HepG2 (cell line): ENCODE results near the gene APPBP2. TPM values are rescaled to one million over a fixed set of nuclear protein-coding genes. Genes with fewer than 3 reads are reported as not detected.
A peak's percentile ranks its signal among the peaks of the same experiment; 100 is the strongest.

Source experiments
- ATAC-seq: fragments of 200-7000 bp; cut with Tn5 transposase; 3 replicates; pipeline ENCODE4 v1.9.1; 2020; ENCODE audit warnings: mild to moderate bottlenecking, moderate library complexity
- Bru-seq: library from RNA; stranded (reverse); fragments of 400-500 nt; gene quantifications from one replicate; lab custom pipeline; 2021; lab: Mats Ljungman, UMichigan
- BruChase-seq, 2 experiments: library from RNA; stranded (reverse); fragments of 400-500 nt; gene quantifications; one replicate each; lab custom pipeline; 2021; lab: Mats Ljungman, UMichigan
- BruUV-seq: library from RNA; stranded (reverse); fragments of 400-500 nt; replicated peaks from 2 replicates; lab custom pipeline; 2021; lab: Mats Ljungman, UMichigan
- CTCF ChIA-PET: fragments of 300-600 bp; formaldehyde crosslinking; extraction: SDS; loops from one replicate; lab custom pipeline; 2021; ENCODE audit warnings: low total read pairs, inconsistent platforms, low intra/inter-chr PET ratio; lab: Yijun Ruan, JAX
- POLR2A ChIA-PET: fragments of 350-600 bp; sonication (Branson Sonifier 250); formaldehyde crosslinking; loops from one replicate; lab custom pipeline; 2020; ENCODE audit warnings: antibody characterized with exemption, inconsistent platforms; lab: Yijun Ruan, JAX
- DNase-seq: peaks from one replicate; pipeline ENCODE4 v3.0.0-alpha.2; 2015; ENCODE audit warnings: low spot score
- FAIRE-seq: peaks from 3 replicates; lab custom pipeline; 2011; peaks lifted over from hg19 to GRCh38; lab: Jason Lieb, UNC
- H2AFZ ChIP-seq: one replicate; pipeline ENCODE4 v1.6.1; 2011; ENCODE audit warnings: low read length, inconsistent platforms
- H3K27ac ChIP-seq: fragments of 300-600 bp; 3 replicates; pipeline ENCODE4 v1.8.0; 2011; ENCODE audit warnings: mixed run types, mild to moderate bottlenecking, mixed read lengths, low read length, inconsistent platforms; ENCODE audit not compliant: insufficient read depth; ENCODE audit errors: extremely low read length
- H3K27me3 ChIP-seq, 2 experiments: fragments of 200-600 bp in 1 of 2; 2 replicates in 1 of 2; 3 replicates in 1 of 2; pipeline versions ENCODE4 v1.6.0 to v1.8.0; 2011; ENCODE audit warnings: low read length in 2 of 2, mild to moderate bottlenecking in 2 of 2, moderate library complexity in 2 of 2, inconsistent platforms in 1 of 2; ENCODE audit not compliant: insufficient read depth in 2 of 2, control insufficient read depth in 1 of 2
- H3K36me3 ChIP-seq, 2 experiments: fragments of 200-600 bp in 1 of 2; replicated peaks in 1 of 2; 2 replicates in 1 of 2; 3 replicates in 1 of 2; pipeline versions ENCODE4 v1.5.1 to v1.8.0; 2011; ENCODE audit warnings: low read length in 2 of 2, inconsistent platforms in 1 of 2; ENCODE audit not compliant: insufficient read depth in 2 of 2, control insufficient read depth in 1 of 2
- H3K4me1 ChIP-seq: 2 replicates; pipeline ENCODE4 v1.5.1; 2012; ENCODE audit warnings: low read length, inconsistent platforms; ENCODE audit not compliant: insufficient read depth
- H3K4me2 ChIP-seq: 2 replicates; pipeline ENCODE4 v1.6.0; 2011; ENCODE audit warnings: low read depth, low read length, inconsistent platforms
- H3K4me3 ChIP-seq, 3 experiments: fragments of 200-600 bp in 1 of 3; sonication (generic), shearing (Covaris generic) in 1 of 3; replicated peaks in 1 of 3; 2 replicates each; pipeline ENCODE4 v1.5.1; 2011 to 2016; ENCODE audit warnings: low read length in 3 of 3, inconsistent platforms in 2 of 3, low read depth in 2 of 3, mild to moderate bottlenecking in 2 of 3, control low read depth in 1 of 3, mixed read lengths in 1 of 3; ENCODE audit not compliant: insufficient read depth in 1 of 3
- H3K79me2 ChIP-seq: one replicate; pipeline ENCODE4 v1.6.1; 2011; ENCODE audit warnings: low read length, inconsistent platforms; ENCODE audit not compliant: insufficient read depth
- H3K9ac ChIP-seq: 2 replicates; pipeline ENCODE4 v1.6.0; 2011; ENCODE audit warnings: mild to moderate bottlenecking, low read depth, low read length, inconsistent platforms; ENCODE audit not compliant: insufficient read depth
- H3K9me3 ChIP-seq: 2 replicates; pipeline ENCODE4 v1.5.1; 2012; ENCODE audit warnings: mild to moderate bottlenecking, low read length
- H4K20me1 ChIP-seq: 2 replicates; pipeline ENCODE4 v1.6.0; 2011; ENCODE audit warnings: inconsistent platforms, mild to moderate bottlenecking, low read length, moderate library complexity; ENCODE audit not compliant: insufficient read depth
- ARID2 ChIP-seq: sonication (generic); formaldehyde crosslinking; IDR thresholded peaks from 2 replicates; pipeline ENCODE4 v1.8.1; 2022; ENCODE audit warnings: mild to moderate bottlenecking, missing genetic modification reagents, borderline replicate concordance
- CCDC6 ChIP-seq: sonication (generic); formaldehyde crosslinking; IDR thresholded peaks from 2 replicates; pipeline ENCODE4 v1.8.1; 2022; ENCODE audit warnings: mild to moderate bottlenecking, missing genetic modification reagents, moderate library complexity
- FUBP1 ChIP-seq: sonication (generic); formaldehyde crosslinking; IDR thresholded peaks from 2 replicates; pipeline ENCODE4 v1.5.1; 2020; ENCODE audit warnings: missing genetic modification reagents, mild to moderate bottlenecking, borderline replicate concordance
- MAFG ChIP-seq: sonication (generic); formaldehyde crosslinking; IDR thresholded peaks from 2 replicates; pipeline ENCODE4 v1.5.1; 2020; ENCODE audit warnings: mild to moderate bottlenecking, missing genetic modification reagents
- NFRKB ChIP-seq: fragments of 450-650 bp; IDR thresholded peaks from 2 replicates; pipeline ENCODE4 v1.6.1; 2017
- PHB2 ChIP-seq: fragments of 450-650 bp; IDR thresholded peaks from 2 replicates; pipeline ENCODE4 v1.6.1; 2018; ENCODE audit not compliant: partially characterized antibody
- RXRB ChIP-seq: IDR thresholded peaks from 2 replicates; pipeline ENCODE4 v1.6.1; 2016; ENCODE audit warnings: borderline replicate concordance, missing genetic modification reagents, missing compliant biosample characterization
- SOX13 ChIP-seq, 3 experiments: fragments of 450-650 bp in 1 of 3; sonication (generic) in 1 of 3; formaldehyde crosslinking in 1 of 3; IDR thresholded peaks in 2 of 3; conservative IDR thresholded peaks in 1 of 3; 2 replicates each; pipeline versions ENCODE4 v1.5.0 to v1.6.1; 2016 to 2020; ENCODE audit warnings: antibody characterized with exemption in 1 of 3, mild to moderate bottlenecking in 1 of 3, missing compliant biosample characterization in 1 of 3, missing genetic modification reagents in 1 of 3, moderate library complexity in 1 of 3
- USF2 ChIP-seq, 2 experiments: sonication (generic) in 1 of 2; formaldehyde crosslinking in 1 of 2; IDR thresholded peaks; 2 replicates each; pipeline versions ENCODE4 v1.5.1 to v1.6.1; 2011 to 2020; ENCODE audit warnings: borderline replicate concordance in 1 of 2, low read depth in 1 of 2, low read length in 1 of 2, mild to moderate bottlenecking in 1 of 2, missing genetic modification reagents in 1 of 2, moderate library complexity in 1 of 2
- ZMAT3 ChIP-seq: sonication (generic); formaldehyde crosslinking; conservative IDR thresholded peaks from 2 replicates; pipeline ENCODE4 v1.7.0; 2021; ENCODE audit warnings: missing genetic modification reagents
- WGBS: methylation state at CpG from one replicate; pipeline ENCODE4 v1.1.6; 2017; ENCODE audit warnings: low lambda C conversion rate; 5-methylcytosine and 5-hydroxymethylcytosine counted together
- in situ Hi-C: cut with HindIII; loops from 2 replicates; pipeline ENCODE4 v1.10.0; 2017; ENCODE audit warnings: low pct_unique_long_range_greater_than_20kb; ENCODE audit not compliant: extremely low pct_ligation_motif_present
- intact Hi-C: fragments of 100-400 bp; cut with micrococcal nuclease; formaldehyde crosslinking; loops from one replicate; pipeline ENCODE4 v1.10.0; 2022; ENCODE audit not compliant: unreplicated experiment
- long read RNA-seq, 2 experiments: library from RNA in 1 of 2; library from polyadenylated mRNA in 1 of 2; stranded (forward) in 1 of 2; unstranded in 1 of 2; transcript quantifications; one replicate each; pipeline ENCODE4 v2.0.0, GENCODE V29; 2019 to 2022
- polyA minus RNA-seq, 3 experiments: library from RNA; depleted of rRNA, polyadenylated mRNA; stranded (reverse); fragments of >200 nt; gene quantifications; 2 replicates each; pipeline ENCODE4 v1.2.3, GENCODE V29; 2011; ENCODE audit warnings: low replicate concordance in 1 of 3
- polyA plus RNA-seq, 8 experiments: library from polyadenylated mRNA; depleted of rRNA in 3 of 8; stranded (reverse) in 7 of 8; unstranded in 1 of 8; fragments of >200 nt; fragmentation: Illumina TruSeq in 4 of 8; extraction: Trizol in 4 of 8; gene quantifications; 2 replicates each; pipeline versions ENCODE4 v1.2.1 to v1.2.3, GENCODE V29; 2011 to 2016; ENCODE audit warnings: low read depth in 4 of 8, missing spikeins in 1 of 8, mixed read lengths in 1 of 8; ENCODE audit not compliant: insufficient read depth in 1 of 8
- total RNA-seq, 5 experiments: library from RNA; depleted of rRNA; stranded (reverse); fragments of >200 nt; fragmentation: Illumina TruSeq; extraction: Trizol; gene quantifications; 2 replicates each; pipeline ENCODE4 v1.2.3, GENCODE V29; 2016; ENCODE audit warnings: low read depth in 1 of 5

APPBP2 gene
- total RNA-seq (2016; rRNA removed; fragmentation: Illumina TruSeq; extraction: Trizol), result 45.8 and 68.8 TPM in 2 replicates
- total RNA-seq (2016; cell fraction: cytosol; rRNA removed; fragmentation: Illumina TruSeq; extraction: Trizol; ENCODE audit: low read depth), result 5.2 and 7.9 TPM in 2 replicates
- total RNA-seq (2016; cell fraction: insoluble cytoplasmic fraction; rRNA removed; fragmentation: Illumina TruSeq; extraction: Trizol), result 49.0 and 68.2 TPM in 2 replicates
- 9.3 and 10.9 TPM in 2 replicates for total RNA-seq (2016; cell fraction: membrane; rRNA removed; fragmentation: Illumina TruSeq; extraction: Trizol)
- 23.2 and 23.8 TPM in 2 replicates for total RNA-seq (2016; cell fraction: nucleus; rRNA removed; fragmentation: Illumina TruSeq; extraction: Trizol)
- 15.9 and 17.5 TPM in 2 replicates for polyA plus RNA-seq (2011; rRNA removed)
- 5.6 and 9.8 TPM in 2 replicates for polyA plus RNA-seq (2011; cell fraction: cytosol; rRNA removed)
- 7.9 and 10.8 TPM in 2 replicates for polyA plus RNA-seq (2011; cell fraction: nucleus; rRNA removed)
- 19.1 and 29.9 TPM in 2 replicates for polyA plus RNA-seq (2012)
- polyA plus RNA-seq (2016; cell fraction: cytosol; fragmentation: Illumina TruSeq; extraction: Trizol; ENCODE audit: low read depth), result 0.89 and 1.1 TPM in 2 replicates
- 30.1 and 36.8 TPM in 2 replicates for polyA plus RNA-seq (2016; cell fraction: insoluble cytoplasmic fraction; fragmentation: Illumina TruSeq; extraction: Trizol; ENCODE audit: low read depth)
- polyA plus RNA-seq (2016; cell fraction: membrane; fragmentation: Illumina TruSeq; extraction: Trizol; ENCODE audit: low read depth), result 2.9 and 3.3 TPM in 2 replicates
- 22.3 and 23.3 TPM in 2 replicates for polyA plus RNA-seq (2016; cell fraction: nucleus; fragmentation: Illumina TruSeq; extraction: Trizol; ENCODE audit: insufficient read depth, low read depth)
- polyA minus RNA-seq (2011; rRNA and poly(A)+ RNA removed; ENCODE audit: low replicate concordance), result 18.9 and 33.5 TPM in 2 replicates
- polyA minus RNA-seq (2011; cell fraction: cytosol; rRNA and poly(A)+ RNA removed), result 26.9 and 27.8 TPM in 2 replicates
- polyA minus RNA-seq (2011; cell fraction: nucleus; rRNA and poly(A)+ RNA removed), result 31.4 and 41.6 TPM in 2 replicates
- Bru-seq, nascent RNA, result percentile 87 among the genes with signal in this experiment
- percentile 81 among the genes with signal in this experiment for BruChase-seq, experiment 1, labeled RNA remaining after a 6-hour chase
- BruChase-seq, experiment 2, labeled RNA remaining after a 2-hour chase, result percentile 83 among the genes with signal in this experiment
- long read RNA-seq, experiment 1, full-length matches to known transcripts, result 19 of 22 reads
- long read RNA-seq, experiment 1, partial matches to known transcripts, result 1 of 22 reads
- long read RNA-seq, experiment 1, other reads (novel, unspliced or antisense), result 2 of 22 reads
- long read RNA-seq, experiment 2, full-length matches to known transcripts, result 22 of 54 reads
- long read RNA-seq, experiment 2, partial matches to known transcripts, result 4 of 54 reads
- long read RNA-seq, experiment 2, other reads (novel, unspliced or antisense), result 28 of 54 reads

- DNase-seq, result peak; percentile 83
- TF ChIP-seq CCDC6 (peak; percentile 81), MAFG (no peak), RXRB (CRISPR knock-in tag) (peak; percentile 61; the same call in 1 of the 2 replicates), SOX13 (IDR thresholded peaks at IDR 0.05) (no peak), SOX13 (CRISPR knock-in tag; conservative IDR thresholded peaks at IDR 0.05 in 1 of 2, IDR thresholded peaks at IDR 0.05 in 1 of 2) (0 out of 4 replicates have a peak, but pooled peaks have one; percentile 64 to 68), PHB2 (no peak), FUBP1 (CRISPR knock-in tag) (no peak), ZMAT3 (CRISPR knock-in tag) (no peak; the same call in 1 of the 2 replicates), ARID2 (CRISPR knock-in tag) (peak; percentile 47; the same call in 1 of the 2 replicates), NFRKB (peak; percentile 8; the same call in 1 of the 2 replicates), USF2 (IDR thresholded peaks at IDR 0.05; ENCODE audit: low read depth, low read length) (no peak), USF2 (CRISPR knock-in tag; IDR thresholded peaks at IDR 0.05; ENCODE audit: borderline replicate concordance) (no peak)
Measured at GRCh38 chr17:60525685-60526514, at the start of gene APPBP2. Gene APPBP2, minus strand, starts transcription at chr17:60526242. Its CDS starts 311 bp downstream, at chr17:60525931.

More at GRCh38 chr17:60525685-60526514, at the start of gene APPBP2:
- CTCF ChIA-PET, result no interaction called here
- Histone ChIP-seq H3K9ac (peak within 1 kb of the TSS; percentile 95), H3K36me3 (peaks cover 0 to 7% of the 10 kb centered on the region in 2 experiments; a peak in 2 of 5 replicates), H3K27ac (peak within 1 kb of the TSS; percentile 96), H2AFZ (peak within 1 kb of the TSS; percentile 20), H3K4me2 (peak within 1 kb of the TSS; percentile 84), H3K4me1 (peaks cover 38% of the 10 kb centered on the region), H3K9me3 (no peaks in the 10 kb centered on the region), H3K27me3 (peaks cover 0 to 4% of the 10 kb centered on the region in 2 experiments; a peak in 1 of 5 replicates), H3K79me2 (peaks cover 60% of the 10 kb centered on the region), H3K4me3 (peak within 1 kb of the TSS; percentile 93 to 98 (median 95)), H4K20me1 (peaks cover 36% of the 10 kb centered on the region)
- ATAC-seq, result peak; percentile 96
- in situ Hi-C loops (no loop called here), intact Hi-C loops (loop anchor here (1.0 to 2.0 kb wide), 2 partner anchors 35 to 383 kb away; no protein-coding TSS in a partner anchor)
- TSS peak; percentile 57 for BruUV-seq
- FAIRE-seq, result peak; percentile 37
- POLR2A ChIA-PET, result interaction anchor here (0.6 to 2.9 kb wide), 21 partner anchors 10 to 907 kb away, joined by 3 to 38 read pairs (median 4); partner anchors contain the start of genes BCAS3, CLTC, PPM1D and USP32
- under 1% methylated on average over 51 of the region's 69 CpGs for WGBS
